Endothelial cell of umbilical vein (primary cell): ENCODE data around the gene SLC9A1. TPM values are rescaled to one million over a fixed set of nuclear protein-coding genes. Genes with fewer than 3 reads are reported as not detected.

Experiments used
- BruUV-seq: library from RNA; stranded (reverse); fragments of 400-500 nt; replicated peaks from 2 replicates; lab custom pipeline; 2021; lab: Mats Ljungman, UMichigan
- CTCF ChIA-PET: fragments of 300-600, 350-600 bp; sonication (Branson Sonifier 250); formaldehyde crosslinking; loops from one replicate; lab custom pipeline; 2021; ENCODE audit warnings: antibody characterized with exemption, inconsistent platforms; lab: Charles Lee
- POLR2A ChIA-PET: fragments of 300-600, 350-600 bp; sonication (Branson Sonifier 250); formaldehyde crosslinking; loops from one replicate; lab custom pipeline; 2021; ENCODE audit warnings: antibody characterized with exemption, inconsistent platforms; lab: Charles Lee
- DNase-seq: peaks from one replicate; pipeline ENCODE4 v3.0.0-alpha.2; 2011; ENCODE audit warnings: low read depth, low spot score
- FAIRE-seq: peaks from 2 replicates; lab custom pipeline; 2011; peaks lifted over from hg19 to GRCh38; lab: Jason Lieb, UNC
- H2AFZ ChIP-seq: 2 replicates; pipeline ENCODE4 v1.6.0; 2012; ENCODE audit warnings: low read depth, low read length, control low read depth, inconsistent platforms
- H3K27ac ChIP-seq: 2 replicates; pipeline ENCODE4 v1.5.1; 2011; ENCODE audit warnings: low read depth, mild to moderate bottlenecking, control low read depth, low read length, moderate library complexity; ENCODE audit not compliant: insufficient read depth
- H3K27me3 ChIP-seq, 2 experiments: 2 replicates each; pipeline versions ENCODE4 v1.6.0 to v1.6.1; 2011; ENCODE audit warnings: low read length in 2 of 2, mixed read lengths in 1 of 2; ENCODE audit not compliant: control insufficient read depth in 2 of 2, insufficient read depth in 2 of 2
- H3K36me3 ChIP-seq, 2 experiments: 2 replicates in 1 of 2; 3 replicates in 1 of 2; pipeline ENCODE4 v1.5.1; 2011; ENCODE audit warnings: low read length in 2 of 2, mild to moderate bottlenecking in 1 of 2, moderate library complexity in 1 of 2; ENCODE audit not compliant: control insufficient read depth in 2 of 2, insufficient read depth in 2 of 2; ENCODE audit errors: extremely low read depth in 1 of 2
- H3K4me1 ChIP-seq: 3 replicates; pipeline ENCODE4 v1.5.1; 2011; ENCODE audit warnings: mild to moderate bottlenecking, low read length; ENCODE audit not compliant: control insufficient read depth, insufficient read depth; ENCODE audit errors: extremely low read depth
- H3K4me2 ChIP-seq: 2 replicates; pipeline ENCODE4 v1.6.1; 2011; ENCODE audit warnings: low read length, control low read depth, mixed read lengths; ENCODE audit not compliant: insufficient read depth
- H3K4me3 ChIP-seq, 3 experiments: fragments of 200-600 bp in 1 of 3; sonication (generic), shearing (Covaris generic) in 1 of 3; replicated peaks in 1 of 3; 2 replicates each; pipeline ENCODE4 v1.5.1; 2011 to 2016; ENCODE audit warnings: control low read depth in 3 of 3, low read length in 3 of 3, mild to moderate bottlenecking in 2 of 3, inconsistent platforms in 1 of 3, low read depth in 1 of 3, moderate library complexity in 1 of 3; ENCODE audit not compliant: insufficient read depth in 1 of 3
- H3K79me2 ChIP-seq: 2 replicates; pipeline ENCODE4 v1.6.0; 2012; ENCODE audit warnings: low read length, inconsistent platforms; ENCODE audit not compliant: control insufficient read depth, insufficient read depth
- H3K9ac ChIP-seq: replicated peaks from 2 replicates; pipeline ENCODE3; 2011; ENCODE audit warnings: low read length, control low read depth; ENCODE audit not compliant: insufficient read depth; ENCODE audit errors: extremely low read depth
- H3K9me1 ChIP-seq: replicated peaks from 3 replicates; pipeline ENCODE4 v1.6.0; 2011; ENCODE audit warnings: mild to moderate bottlenecking, low read length; ENCODE audit not compliant: control insufficient read depth, insufficient read depth; ENCODE audit errors: extremely low read depth
- H3K9me3 ChIP-seq: replicated peaks from 2 replicates; pipeline ENCODE4 v1.5.1; 2012; ENCODE audit warnings: low read length, inconsistent platforms; ENCODE audit not compliant: control insufficient read depth, insufficient read depth
- H4K20me1 ChIP-seq: replicated peaks from 2 replicates; pipeline ENCODE3; 2011; ENCODE audit warnings: mild to moderate bottlenecking, low read length; ENCODE audit not compliant: control insufficient read depth, insufficient read depth; ENCODE audit errors: extremely low read depth
- EZH2 ChIP-seq: IDR thresholded peaks from 2 replicates; pipeline ENCODE4 v1.6.1; 2012; ENCODE audit warnings: borderline replicate concordance, low read depth, mild to moderate bottlenecking, moderate library complexity, low read length, inconsistent platforms; ENCODE audit not compliant: severe bottlenecking
- FOS ChIP-seq: IDR thresholded peaks from 2 replicates; pipeline ENCODE4 v1.6.1; 2011; ENCODE audit warnings: mild to moderate bottlenecking, low read length, moderate library complexity, borderline replicate concordance; ENCODE audit not compliant: insufficient read depth
- GATA2 ChIP-seq: IDR thresholded peaks from 2 replicates; pipeline ENCODE4 v1.7.0; 2011; ENCODE audit warnings: low read depth, mild to moderate bottlenecking, moderate library complexity, mixed read lengths, low read length; ENCODE audit not compliant: insufficient read length, insufficient read depth
- JUN ChIP-seq: IDR thresholded peaks from 2 replicates; pipeline ENCODE4 v1.6.1; 2011; ENCODE audit warnings: borderline replicate concordance, low read depth; ENCODE audit not compliant: insufficient read length, insufficient read depth
- MYC ChIP-seq: IDR thresholded peaks from one replicate; pipeline ENCODE4 v1.6.1; 2011; ENCODE audit warnings: mild to moderate bottlenecking, low read depth, low read length
- POLR2A ChIP-seq: IDR thresholded peaks from 2 replicates; pipeline ENCODE4 v1.6.1; 2012; ENCODE audit warnings: low read depth, mild to moderate bottlenecking, control low read depth, low read length
- POLR2AphosphoS5 ChIP-seq: IDR thresholded peaks from 2 replicates; pipeline ENCODE4 v1.6.1; 2012; ENCODE audit warnings: low read depth, mild to moderate bottlenecking, control low read depth, low read length, moderate library complexity; ENCODE audit not compliant: insufficient read depth
- dilution Hi-C: fragments of 300-500 bp; cut with MboI; formaldehyde crosslinking; loops from one replicate; pipeline ENCODE4 v1.15.0; 2019; ENCODE audit warnings: low sequenced_read_pairs; ENCODE audit not compliant: extremely low pct_ligation_motif_present
- intact Hi-C: fragments of 100-400 bp; cut with micrococcal nuclease; formaldehyde crosslinking; loops from one replicate; pipeline ENCODE4 v1.10.0; 2022
- polyA plus RNA-seq, 4 experiments: library from polyadenylated mRNA; depleted of rRNA in 3 of 4; stranded (reverse) in 3 of 4; unstranded in 1 of 4; fragments of >200 nt; gene quantifications; 2 replicates each; pipeline versions ENCODE4 v1.2.1 to v1.2.3, GENCODE V29; 2011 to 2012; ENCODE audit warnings: missing spikeins in 1 of 4
- total RNA-seq: library from RNA; stranded (reverse); gene quantifications from 2 replicates; pipeline ENCODE4 v1.2.3, GENCODE V29; 2021
- TF ChIP-seq, protein P1 (sequence below), 2 donors: IDR thresholded peaks; 1 replicate in 1 of 2; 2 replicates in 1 of 2; pipeline ENCODE4 v1.5.1; 2011; ENCODE audit warnings: low read length in 2 of 2, mild to moderate bottlenecking in 2 of 2, moderate library complexity in 2 of 2, control low read depth in 1 of 2, inconsistent platforms in 1 of 2, low read depth in 1 of 2; ENCODE audit not compliant: insufficient read depth in 1 of 2; ENCODE audit errors: extremely low read depth in 1 of 2
- TF ChIP-seq, protein P2 (sequence below): IDR thresholded peaks from 2 replicates; pipeline ENCODE4 v1.6.1; 2011; ENCODE audit not compliant: insufficient read depth, insufficient read length

SLC9A1 gene
- total and polyA plus RNA-seq, 2 donors (not counting 3 experiments of a cell fraction or from before 2014, with no cell fraction given): 22.8 to 59.2 TPM

DNA sequence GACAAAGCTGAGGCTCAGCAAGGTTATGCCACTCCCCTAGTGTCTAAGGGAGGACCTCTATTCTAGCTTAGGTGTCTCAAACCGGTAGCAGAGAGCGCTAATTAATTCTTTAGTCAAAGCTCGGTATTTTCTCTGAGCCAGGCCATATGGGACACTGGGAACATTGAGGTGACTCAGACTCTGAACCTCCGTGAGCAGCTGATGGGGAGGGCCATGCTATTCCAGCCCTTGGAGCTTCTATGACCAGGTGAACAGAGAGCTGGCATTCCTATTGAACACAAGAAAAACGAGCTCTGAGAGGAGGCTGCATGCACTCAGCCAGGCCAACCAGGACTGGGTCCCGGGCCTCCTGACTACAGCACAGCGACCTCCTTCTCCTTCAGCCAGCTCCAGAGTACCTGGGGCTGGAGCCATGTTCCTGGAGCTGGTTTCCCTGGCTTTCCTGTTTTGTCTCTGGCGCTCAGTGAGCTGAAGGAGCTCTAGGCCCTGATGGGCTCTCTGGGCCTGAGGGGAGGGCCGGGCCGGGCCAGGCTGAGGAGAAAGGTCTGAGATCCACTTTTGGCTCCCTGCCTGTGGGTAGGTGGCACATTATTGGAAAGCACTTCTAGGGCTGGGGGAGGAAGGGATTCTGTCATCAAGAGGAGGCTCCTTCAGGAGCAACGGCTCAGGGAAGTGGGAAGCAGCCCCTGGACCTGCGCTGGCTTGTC, 37.0 kb downstream of the SLC9A1 start:
- BruUV-seq: no TSS peak
- no peak overlapping the region for H2AFZ ChIP-seq
- no peak overlapping the region for H3K4me2 ChIP-seq
- no peaks in the 10 kb centered on the region for H4K20me1 ChIP-seq
- dilution Hi-C loops (no loop called here), intact Hi-C loops (loop anchor here (10.0 kb wide), 1 partner anchor 277 kb away; the partner anchor contains the start of gene GPR3)
- no peaks in the 10 kb centered on the region for H3K9me3 ChIP-seq
- H3K4me3 ChIP-seq: no peak overlapping the region
- CTCF ChIA-PET: interaction anchor here (0.9 to 1.5 kb wide), 5 partner anchors 9 to 35 kb away, joined by 3 to 7 read pairs (median 3); no protein-coding TSS in a partner anchor
- H3K79me2 ChIP-seq: peaks cover 41% of the 10 kb centered on the region
- peaks cover 28% of the 10 kb centered on the region for H3K4me1 ChIP-seq
- DNase-seq: no peak
- no peaks in the 10 kb centered on the region for H3K36me3 ChIP-seq
- no peak for FAIRE-seq
- no peak overlapping the region for H3K9ac ChIP-seq
- no peaks in the 10 kb centered on the region for H3K27me3 ChIP-seq
- no peak overlapping the region for H3K27ac ChIP-seq
- H3K9me1 ChIP-seq: no peaks in the 10 kb centered on the region
- TF ChIP-seq GATA2: no peak
- no peak for TF ChIP-seq MYC
- TF ChIP-seq, protein P1, sequence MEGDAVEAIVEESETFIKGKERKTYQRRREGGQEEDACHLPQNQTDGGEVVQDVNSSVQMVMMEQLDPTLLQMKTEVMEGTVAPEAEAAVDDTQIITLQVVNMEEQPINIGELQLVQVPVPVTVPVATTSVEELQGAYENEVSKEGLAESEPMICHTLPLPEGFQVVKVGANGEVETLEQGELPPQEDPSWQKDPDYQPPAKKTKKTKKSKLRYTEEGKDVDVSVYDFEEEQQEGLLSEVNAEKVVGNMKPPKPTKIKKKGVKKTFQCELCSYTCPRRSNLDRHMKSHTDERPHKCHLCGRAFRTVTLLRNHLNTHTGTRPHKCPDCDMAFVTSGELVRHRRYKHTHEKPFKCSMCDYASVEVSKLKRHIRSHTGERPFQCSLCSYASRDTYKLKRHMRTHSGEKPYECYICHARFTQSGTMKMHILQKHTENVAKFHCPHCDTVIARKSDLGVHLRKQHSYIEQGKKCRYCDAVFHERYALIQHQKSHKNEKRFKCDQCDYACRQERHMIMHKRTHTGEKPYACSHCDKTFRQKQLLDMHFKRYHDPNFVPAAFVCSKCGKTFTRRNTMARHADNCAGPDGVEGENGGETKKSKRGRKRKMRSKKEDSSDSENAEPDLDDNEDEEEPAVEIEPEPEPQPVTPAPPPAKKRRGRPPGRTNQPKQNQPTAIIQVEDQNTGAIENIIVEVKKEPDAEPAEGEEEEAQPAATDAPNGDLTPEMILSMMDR (IDR thresholded peaks at IDR 0.05; ENCODE audit: extremely low read depth in 1 of 2, insufficient read depth in 1 of 2, low read depth in 1 of 2, low read length in 2 of 2): no peak
- TF ChIP-seq, protein P2, sequence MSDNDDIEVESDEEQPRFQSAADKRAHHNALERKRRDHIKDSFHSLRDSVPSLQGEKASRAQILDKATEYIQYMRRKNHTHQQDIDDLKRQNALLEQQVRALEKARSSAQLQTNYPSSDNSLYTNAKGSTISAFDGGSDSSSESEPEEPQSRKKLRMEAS: no peak
- no peak for TF ChIP-seq FOS
- TF ChIP-seq JUN: no peak
- TF ChIP-seq POLR2A: no peak
- TF ChIP-seq POLR2AphosphoS5: no peak
- no peak for TF ChIP-seq EZH2
- POLR2A ChIA-PET: interaction anchor here (1.2 kb wide), 1 partner anchor 37 kb away, joined by 4 read pairs; the partner anchor contains the start of gene SLC9A1
